Measurements from ENCODE around the gene SIRPA. TPM values are rescaled to one million over a fixed set of nuclear protein-coding genes. Genes with fewer than 3 reads are reported as not detected.

SIRPA gene
- total RNA-seq, 4 donors from 2014 or later, result 11.5 to 34.6 (median 20.2) TPM

DNA sequence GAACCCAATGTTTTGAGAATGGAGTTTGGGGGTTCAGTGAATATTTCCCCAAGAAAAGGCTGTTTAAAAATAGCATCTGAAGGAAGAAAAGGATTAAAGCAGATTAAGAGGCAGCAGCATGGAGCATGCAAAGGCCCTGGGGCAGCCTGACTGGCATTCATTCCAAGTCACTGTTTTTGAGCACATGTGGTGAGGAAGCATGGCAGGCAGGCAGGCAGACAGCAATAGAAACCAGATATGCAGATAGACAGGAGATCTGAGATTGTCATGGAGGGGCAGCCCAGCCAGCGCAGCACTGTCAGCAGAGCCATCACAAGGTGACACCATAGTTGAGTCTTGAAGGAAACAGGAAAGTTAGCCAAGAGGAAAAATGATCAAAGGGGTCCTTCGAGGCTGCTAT, 37.8 kb downstream of the SIRPA start:
- Histone ChIP-seq H3K4me1 (peaks cover 0 to 4% of the 10 kb centered on the region in 2 donors), H3K4me3 (no peak overlapping the region), H3K27me3 (no peaks in the 10 kb centered on the region), H3K9me3 (no peaks in the 10 kb centered on the region), H3K27ac (no peak overlapping the region), H3K36me3 (no peaks in the 10 kb centered on the region)
- TF ChIP-seq POLR2A (IDR thresholded peaks at IDR 0.05), result no peak
- TF ChIP-seq, protein P1, sequence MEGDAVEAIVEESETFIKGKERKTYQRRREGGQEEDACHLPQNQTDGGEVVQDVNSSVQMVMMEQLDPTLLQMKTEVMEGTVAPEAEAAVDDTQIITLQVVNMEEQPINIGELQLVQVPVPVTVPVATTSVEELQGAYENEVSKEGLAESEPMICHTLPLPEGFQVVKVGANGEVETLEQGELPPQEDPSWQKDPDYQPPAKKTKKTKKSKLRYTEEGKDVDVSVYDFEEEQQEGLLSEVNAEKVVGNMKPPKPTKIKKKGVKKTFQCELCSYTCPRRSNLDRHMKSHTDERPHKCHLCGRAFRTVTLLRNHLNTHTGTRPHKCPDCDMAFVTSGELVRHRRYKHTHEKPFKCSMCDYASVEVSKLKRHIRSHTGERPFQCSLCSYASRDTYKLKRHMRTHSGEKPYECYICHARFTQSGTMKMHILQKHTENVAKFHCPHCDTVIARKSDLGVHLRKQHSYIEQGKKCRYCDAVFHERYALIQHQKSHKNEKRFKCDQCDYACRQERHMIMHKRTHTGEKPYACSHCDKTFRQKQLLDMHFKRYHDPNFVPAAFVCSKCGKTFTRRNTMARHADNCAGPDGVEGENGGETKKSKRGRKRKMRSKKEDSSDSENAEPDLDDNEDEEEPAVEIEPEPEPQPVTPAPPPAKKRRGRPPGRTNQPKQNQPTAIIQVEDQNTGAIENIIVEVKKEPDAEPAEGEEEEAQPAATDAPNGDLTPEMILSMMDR (IDR thresholded peaks at IDR 0.05), result no peak
- DNase-seq, result no peak
- intact Hi-C loops (cut with DNase I; ENCODE audit: low total_unique reads), result no loop called here

DNA sequence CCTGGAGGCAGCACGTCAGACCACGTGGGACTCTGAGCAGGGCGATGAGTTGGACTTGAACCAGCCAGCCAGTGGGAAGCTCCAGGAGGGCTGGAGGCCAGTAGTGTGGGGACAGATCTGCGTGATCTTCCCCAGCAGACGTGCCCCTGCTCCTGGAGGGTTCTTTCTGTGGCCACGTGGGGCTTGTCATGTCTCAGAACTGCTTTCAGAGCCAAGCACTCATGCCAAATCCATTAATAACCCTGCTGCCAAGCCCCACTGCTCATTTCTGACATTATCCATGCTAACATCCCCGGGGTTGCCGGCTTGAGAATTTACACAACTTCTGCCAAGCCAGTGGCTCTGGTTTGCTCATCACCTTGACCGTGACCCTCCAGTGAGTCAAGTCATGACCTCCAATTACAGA, 38.3 kb downstream of the SIRPA start:
- H3K36me3 ChIP-seq, result no peaks in the 10 kb centered on the region
- DNase-seq, result peak; percentile 55 to 70
- H3K27me3 ChIP-seq, result no peaks in the 10 kb centered on the region
- TF ChIP-seq POLR2A (IDR thresholded peaks at IDR 0.05), result no peak
- TF ChIP-seq, protein P1 (IDR thresholded peaks at IDR 0.05), result no peak
- H3K9me3 ChIP-seq, result no peaks in the 10 kb centered on the region
- intact Hi-C loops (cut with DNase I; ENCODE audit: low total_unique reads), result no loop called here
- H3K4me1 ChIP-seq, result peaks cover 0 to 4% of the 10 kb centered on the region in 2 donors
- H3K4me3 ChIP-seq, result no peak overlapping the region
- H3K27ac ChIP-seq, result peak overlapping the region in 1 of 2 donors; percentile 18

DNA sequence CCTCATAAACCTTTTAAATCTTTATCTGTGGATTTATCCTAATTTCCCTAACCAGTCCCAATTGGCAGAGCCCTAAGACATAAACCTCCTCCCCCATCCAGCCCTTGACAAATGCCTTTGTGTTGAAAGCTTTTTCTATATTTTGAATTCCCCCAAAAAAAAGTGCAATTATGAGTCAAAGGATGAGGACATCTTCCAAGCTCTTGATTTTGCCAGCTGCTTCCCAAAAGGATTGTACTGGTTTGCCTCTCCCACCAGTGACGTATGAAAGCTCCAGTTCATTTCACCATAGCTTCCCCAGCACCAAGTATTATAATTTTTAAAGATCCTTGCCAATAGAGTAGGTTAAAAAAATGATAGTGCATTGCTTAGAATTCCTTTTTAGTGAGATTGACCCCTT, 38.9 kb downstream of the SIRPA start:
- no peak overlapping the region for H3K4me3 ChIP-seq
- TF ChIP-seq POLR2A (IDR thresholded peaks at IDR 0.05), result no peak
- TF ChIP-seq, protein P1 (IDR thresholded peaks at IDR 0.05), result no peak
- intact Hi-C loops (cut with DNase I; ENCODE audit: low total_unique reads), result no loop called here
- no peaks in the 10 kb centered on the region for H3K36me3 ChIP-seq
- peak overlapping the region in 1 of 2 donors; percentile 7 for H3K27ac ChIP-seq
- H3K27me3 ChIP-seq, result no peaks in the 10 kb centered on the region
- peak in 1 of 2 donors; percentile 38 for DNase-seq
- no peaks in the 10 kb centered on the region for H3K9me3 ChIP-seq
- peaks cover 0 to 4% of the 10 kb centered on the region in 2 donors for H3K4me1 ChIP-seq

DNA sequence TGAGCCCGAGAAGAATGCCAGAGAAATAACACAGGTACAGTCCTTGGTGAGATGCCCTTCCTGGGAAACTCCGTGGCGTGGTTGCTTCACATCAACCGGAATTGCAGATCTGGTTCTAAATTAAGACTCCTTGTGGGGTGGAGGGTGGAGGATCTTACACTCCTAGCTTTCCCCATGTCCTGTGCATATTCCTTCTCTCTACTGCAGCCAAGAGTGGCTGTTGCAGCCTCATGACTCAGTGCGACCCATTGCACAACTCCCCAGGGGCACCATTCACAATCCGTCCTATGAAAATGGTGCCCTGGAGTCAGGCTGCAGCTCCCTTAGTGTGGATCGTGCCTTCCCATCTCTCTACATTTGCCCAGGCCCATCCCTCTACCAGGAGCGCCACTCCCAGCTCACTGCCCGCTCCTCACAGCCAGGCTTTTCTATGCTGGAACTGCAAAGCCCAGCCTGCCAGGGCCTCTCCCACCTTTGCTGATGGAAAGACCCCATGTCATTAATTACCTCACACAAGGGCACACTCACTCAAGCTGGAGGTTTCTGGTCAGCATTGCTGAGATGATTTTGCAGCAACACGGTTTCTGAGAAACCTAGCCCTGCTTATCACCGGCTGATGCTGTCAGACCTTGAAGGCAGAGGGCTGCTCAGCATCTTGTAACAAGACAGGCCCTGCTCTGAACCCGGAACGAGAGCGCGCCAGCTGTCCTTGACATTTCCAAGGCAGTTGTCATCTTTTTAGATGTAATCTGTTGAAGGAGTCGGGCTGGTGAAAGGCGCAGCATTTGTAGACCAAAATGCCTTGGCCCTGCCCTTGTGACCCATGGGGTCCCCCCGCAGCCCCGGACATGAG, 39.7 kb downstream of the SIRPA start:
- TF ChIP-seq, protein P1 (IDR thresholded peaks at IDR 0.05), result no peak
- TF ChIP-seq POLR2A (IDR thresholded peaks at IDR 0.05), result no peak
- Histone ChIP-seq H3K4me3 (no peak overlapping the region), H3K27ac (no peak overlapping the region), H3K27me3 (no peaks in the 10 kb centered on the region), H3K9me3 (no peaks in the 10 kb centered on the region), H3K36me3 (no peaks in the 10 kb centered on the region), H3K4me1 (peaks cover 0 to 4% of the 10 kb centered on the region in 2 donors)
- intact Hi-C loops (cut with DNase I; ENCODE audit: low total_unique reads), result no loop called here
- peak; percentile 78 to 80 for DNase-seq

DNA sequence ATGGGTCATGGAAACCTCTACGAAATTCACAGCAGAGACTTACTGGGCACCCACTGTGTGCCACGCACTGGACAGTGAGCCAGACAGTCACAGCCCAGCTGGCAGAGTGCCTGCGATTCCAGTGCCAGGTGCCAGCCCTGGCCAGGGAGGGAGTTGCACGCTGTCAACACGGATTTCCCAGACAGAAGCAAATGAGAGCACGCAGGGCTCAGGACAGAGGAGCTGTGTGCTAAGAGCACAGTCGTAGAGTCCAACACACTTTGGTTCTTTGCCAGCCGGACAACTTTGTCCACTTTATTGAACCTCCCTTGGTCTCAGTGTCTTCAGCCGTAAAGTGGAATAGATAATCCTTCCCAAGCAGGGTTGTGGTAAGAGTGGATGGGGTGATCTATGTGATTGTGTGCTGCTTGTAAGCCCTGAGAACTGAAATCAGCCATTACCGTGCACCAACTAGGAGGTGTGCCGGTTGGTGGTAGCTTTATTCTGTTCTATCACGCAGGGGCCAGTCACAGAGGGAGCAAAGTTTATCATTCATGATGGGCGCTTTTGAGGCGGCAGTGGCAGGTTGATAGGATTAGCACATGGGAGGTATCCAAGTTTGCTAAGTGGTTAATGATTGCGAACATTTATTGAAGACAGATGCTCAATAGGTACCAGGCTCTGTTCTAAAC, 40.6 kb downstream of the SIRPA start:
- DNase-seq, result no peak
- peaks cover 0 to 4% of the 10 kb centered on the region in 2 donors for H3K4me1 ChIP-seq
- no peak overlapping the region for H3K4me3 ChIP-seq
- H3K27me3 ChIP-seq, result no peaks in the 10 kb centered on the region
- no peaks in the 10 kb centered on the region for H3K36me3 ChIP-seq
- H3K9me3 ChIP-seq, result no peaks in the 10 kb centered on the region
- no peak for TF ChIP-seq POLR2A (IDR thresholded peaks at IDR 0.05)
- TF ChIP-seq, protein P1 (IDR thresholded peaks at IDR 0.05), result no peak
- intact Hi-C loops (cut with DNase I; ENCODE audit: low total_unique reads), result no loop called here
- no peak overlapping the region for H3K27ac ChIP-seq
